ENCODE data around the gene INPP5A.
A peak's percentile ranks its signal among the peaks of the same experiment; 100 is the strongest.
"Not testable (repeated sequence)": the region's sequence is repeated elsewhere in the genome, so short reads cannot be mapped to it uniquely, and the experiment has no call there.

The INPP5A gene

GRCh38 chr10:132665946-132666704 is 128.5 kb downstream of the INPP5A start:
- peak; percentile 15 to 32 for DNase-seq

GRCh38 chr10:132666705-132667341 is 129.2 kb downstream of the INPP5A start:
- DNase-seq, result no peak

GRCh38 chr10:132667342-132668047 is 129.9 kb downstream of the INPP5A start:
- DNase-seq, result no peak

- DNase-seq, result no peak
Observed at GRCh38 chr10:132668048-132668394, 130.4 kb downstream of the INPP5A start.

GRCh38 chr10:132669208-132669861 is 131.7 kb downstream of the INPP5A start:
- no peak for DNase-seq

- no peak for DNase-seq
Observed at GRCh38 chr10:132670546-132671227, 133.1 kb downstream of the INPP5A start.

GRCh38 chr10:132671228-132672154 is 133.9 kb downstream of the INPP5A start:
- no peak for DNase-seq

GRCh38 chr10:132673746-132674145 is 136.2 kb downstream of the INPP5A start:
- DNase-seq, result not testable (repeated sequence)

GRCh38 chr10:132674311-132674710 is 136.7 kb downstream of the INPP5A start:
- DNase-seq, result no peak

- DNase-seq, result no peak
Observed at GRCh38 chr10:132675031-132675740, 137.6 kb downstream of the INPP5A start.

GRCh38 chr10:132676193-132676891 is 138.8 kb downstream of the INPP5A start:
- no peak for DNase-seq

- DNase-seq, result no peak
Observed at GRCh38 chr10:132677096-132677472, 139.5 kb downstream of the INPP5A start.

- no peak for DNase-seq
Observed at GRCh38 chr10:132677473-132678227, 140.1 kb downstream of the INPP5A start.

- DNase-seq, result no peak
Observed at GRCh38 chr10:132678436-132679216, 141.0 kb downstream of the INPP5A start.

- no peak for DNase-seq
Observed at GRCh38 chr10:132679217-132679595, 141.6 kb downstream of the INPP5A start.

GRCh38 chr10:132679640-132680039 is 142.1 kb downstream of the INPP5A start:
- DNase-seq, result no peak

GRCh38 chr10:132680741-132681140 is 143.2 kb downstream of the INPP5A start:
- not testable (repeated sequence) for DNase-seq

GRCh38 chr10:132681858-132682755 is 144.5 kb downstream of the INPP5A start:
- DNase-seq, result no peak

Data from activated CD4-positive, alpha-beta T cell treated with anti-CD3 and anti-CD28 coated beads, Interleukin-2, amount 50 U/mL, for 48 hours (primary cell).